GM12864 (cell line): ENCODE data around the gene PRUNE1.

Source experiments
- DNase-seq: peaks from one replicate; pipeline ENCODE4 v3.0.0-alpha.2; 2011; ENCODE audit warnings: low read depth
- H3K4me3 ChIP-seq: 2 replicates; pipeline ENCODE4 v1.5.1; 2011; ENCODE audit warnings: mild to moderate bottlenecking, low read depth, low read length, control low read depth
- TF ChIP-seq, protein P1 (sequence below): IDR thresholded peaks from 2 replicates; pipeline ENCODE4 v1.5.1; 2011; ENCODE audit warnings: low read depth, mild to moderate bottlenecking, moderate library complexity, low read length, control low read depth, inconsistent platforms; ENCODE audit errors: missing control alignments

PRUNE1 gene

DNA sequence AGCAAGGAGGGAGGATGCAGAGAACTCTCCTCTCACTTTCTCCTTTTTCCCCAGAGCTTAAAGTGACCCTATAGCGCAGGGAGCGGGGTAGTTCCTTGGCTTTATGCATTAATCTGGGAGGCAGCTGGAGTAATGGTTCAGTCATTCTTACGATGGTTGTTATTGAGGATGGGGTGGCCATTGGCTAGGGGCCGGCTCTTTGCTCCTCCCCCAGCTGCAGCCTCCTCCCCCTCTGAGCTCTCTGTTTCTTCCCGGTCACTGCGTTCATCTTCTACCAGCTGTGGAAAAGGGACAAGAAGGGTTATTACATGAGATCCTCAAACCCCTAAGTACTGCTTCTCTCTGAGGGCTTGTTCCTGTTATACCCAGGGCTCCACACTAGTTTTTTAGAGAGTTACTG lies 42.2 kb upstream of the PRUNE1 start:
- no peak for DNase-seq
- no peak overlapping the region for H3K4me3 ChIP-seq
- TF ChIP-seq, protein P1, sequence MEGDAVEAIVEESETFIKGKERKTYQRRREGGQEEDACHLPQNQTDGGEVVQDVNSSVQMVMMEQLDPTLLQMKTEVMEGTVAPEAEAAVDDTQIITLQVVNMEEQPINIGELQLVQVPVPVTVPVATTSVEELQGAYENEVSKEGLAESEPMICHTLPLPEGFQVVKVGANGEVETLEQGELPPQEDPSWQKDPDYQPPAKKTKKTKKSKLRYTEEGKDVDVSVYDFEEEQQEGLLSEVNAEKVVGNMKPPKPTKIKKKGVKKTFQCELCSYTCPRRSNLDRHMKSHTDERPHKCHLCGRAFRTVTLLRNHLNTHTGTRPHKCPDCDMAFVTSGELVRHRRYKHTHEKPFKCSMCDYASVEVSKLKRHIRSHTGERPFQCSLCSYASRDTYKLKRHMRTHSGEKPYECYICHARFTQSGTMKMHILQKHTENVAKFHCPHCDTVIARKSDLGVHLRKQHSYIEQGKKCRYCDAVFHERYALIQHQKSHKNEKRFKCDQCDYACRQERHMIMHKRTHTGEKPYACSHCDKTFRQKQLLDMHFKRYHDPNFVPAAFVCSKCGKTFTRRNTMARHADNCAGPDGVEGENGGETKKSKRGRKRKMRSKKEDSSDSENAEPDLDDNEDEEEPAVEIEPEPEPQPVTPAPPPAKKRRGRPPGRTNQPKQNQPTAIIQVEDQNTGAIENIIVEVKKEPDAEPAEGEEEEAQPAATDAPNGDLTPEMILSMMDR: no peak

DNA sequence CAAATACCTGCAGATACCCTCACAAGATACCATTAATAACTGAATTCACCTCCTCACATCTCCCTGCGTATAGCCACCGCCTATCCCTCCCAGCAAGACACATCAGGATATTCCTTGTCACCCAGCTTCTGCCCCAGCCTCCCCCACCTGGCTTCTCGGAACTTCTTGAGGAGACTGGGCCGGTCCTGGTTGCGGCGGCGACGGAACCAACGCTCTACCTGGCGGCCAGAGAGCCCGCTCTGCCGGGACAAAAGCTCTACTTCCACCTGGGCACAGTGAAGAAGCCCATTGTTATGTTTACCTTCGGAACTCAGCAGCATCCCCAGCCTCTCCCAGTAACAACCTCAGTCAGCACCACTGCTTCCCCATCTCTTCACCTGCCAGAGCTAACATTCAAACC lies 40.3 kb upstream of the PRUNE1 start:
- no peak overlapping the region for H3K4me3 ChIP-seq
- TF ChIP-seq, protein P1: no peak
- no peak for DNase-seq

DNA sequence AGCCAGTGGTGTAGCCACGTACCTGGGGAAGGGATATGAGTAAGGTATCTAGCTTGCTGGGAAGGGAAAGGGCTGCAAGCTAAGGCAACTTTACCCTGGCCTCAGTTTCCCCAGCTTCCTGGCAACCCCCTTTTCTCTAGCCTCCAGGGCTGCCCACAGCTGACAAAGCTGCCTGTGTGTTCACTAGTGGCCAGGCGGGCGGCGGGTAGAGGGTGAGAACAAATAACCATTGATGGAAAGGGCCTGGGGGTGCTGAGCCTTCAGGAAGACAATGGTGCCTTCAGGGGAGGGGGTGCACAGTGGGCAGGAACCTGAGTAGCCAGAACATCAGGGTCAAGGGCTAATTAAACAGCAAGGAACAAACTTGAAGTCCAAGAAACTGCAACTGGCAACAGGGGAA lies 39.8 kb upstream of the PRUNE1 start:
- no peak for DNase-seq
- no peak overlapping the region for H3K4me3 ChIP-seq
- TF ChIP-seq, protein P1: no peak

DNA sequence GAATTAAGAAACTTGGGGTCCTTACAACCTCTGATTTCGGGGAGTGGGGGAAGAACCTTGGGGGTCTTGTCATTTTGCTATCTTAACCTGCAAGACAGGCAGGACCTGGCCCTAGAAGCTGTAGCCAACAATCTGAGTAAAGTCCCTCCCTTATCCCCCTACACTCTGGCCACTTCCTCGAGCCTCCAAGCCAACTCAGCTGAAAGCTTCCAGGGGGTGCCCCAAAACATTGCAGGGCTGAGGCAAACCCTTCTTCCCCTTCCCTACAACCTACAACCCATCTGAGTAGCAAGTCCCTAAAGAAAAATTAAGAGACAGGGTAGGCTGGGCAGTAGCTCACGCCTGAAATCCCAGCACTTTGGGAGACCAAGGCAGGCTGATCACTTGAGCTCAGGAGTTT lies 38.6 kb upstream of the PRUNE1 start:
- H3K4me3 ChIP-seq: no peak overlapping the region
- TF ChIP-seq, protein P1: no peak

DNA sequence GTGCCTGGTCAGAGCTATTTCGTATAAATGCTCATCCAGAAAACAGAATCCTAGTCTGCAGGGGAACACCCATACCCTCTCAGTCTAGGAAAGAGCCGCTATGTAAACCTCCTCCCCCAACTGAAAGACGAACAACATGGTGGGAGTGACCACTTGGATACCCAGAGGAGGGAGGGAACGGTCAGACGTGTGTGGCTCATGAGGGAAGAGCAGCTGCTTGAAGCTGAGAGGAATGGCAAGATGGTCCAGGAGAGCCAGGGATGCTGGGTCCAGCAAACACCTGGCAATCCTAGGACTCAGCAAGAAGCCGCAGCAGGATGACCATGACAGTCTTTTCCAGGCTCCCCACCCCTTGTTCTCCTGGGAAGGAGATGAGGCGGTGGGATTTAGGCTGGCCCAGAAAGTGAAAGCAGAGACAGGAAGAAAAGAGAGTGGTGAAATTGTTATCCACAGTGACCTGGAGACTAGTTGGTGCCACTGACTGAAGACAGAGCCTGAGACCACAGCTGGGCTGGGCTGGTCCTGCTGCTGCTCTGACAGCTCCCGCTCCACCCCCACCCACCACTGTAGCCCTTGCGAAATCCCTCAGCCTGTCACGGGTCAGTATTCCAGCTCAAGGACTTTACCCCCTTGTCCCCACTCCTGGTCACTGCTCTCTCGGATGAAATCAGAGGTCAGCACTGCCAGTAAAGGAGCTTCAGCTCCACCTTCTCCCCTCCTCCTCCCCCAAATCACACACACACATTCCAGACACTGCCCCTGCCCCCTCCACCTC lies 37.3 kb upstream of the PRUNE1 start:
- TF ChIP-seq, protein P1: no peak
- DNase-seq: no peak
- no peak overlapping the region for H3K4me3 ChIP-seq

More for the DNA sequence above, 38.6 kb upstream of the PRUNE1 start:
- no peak for DNase-seq

DNA sequence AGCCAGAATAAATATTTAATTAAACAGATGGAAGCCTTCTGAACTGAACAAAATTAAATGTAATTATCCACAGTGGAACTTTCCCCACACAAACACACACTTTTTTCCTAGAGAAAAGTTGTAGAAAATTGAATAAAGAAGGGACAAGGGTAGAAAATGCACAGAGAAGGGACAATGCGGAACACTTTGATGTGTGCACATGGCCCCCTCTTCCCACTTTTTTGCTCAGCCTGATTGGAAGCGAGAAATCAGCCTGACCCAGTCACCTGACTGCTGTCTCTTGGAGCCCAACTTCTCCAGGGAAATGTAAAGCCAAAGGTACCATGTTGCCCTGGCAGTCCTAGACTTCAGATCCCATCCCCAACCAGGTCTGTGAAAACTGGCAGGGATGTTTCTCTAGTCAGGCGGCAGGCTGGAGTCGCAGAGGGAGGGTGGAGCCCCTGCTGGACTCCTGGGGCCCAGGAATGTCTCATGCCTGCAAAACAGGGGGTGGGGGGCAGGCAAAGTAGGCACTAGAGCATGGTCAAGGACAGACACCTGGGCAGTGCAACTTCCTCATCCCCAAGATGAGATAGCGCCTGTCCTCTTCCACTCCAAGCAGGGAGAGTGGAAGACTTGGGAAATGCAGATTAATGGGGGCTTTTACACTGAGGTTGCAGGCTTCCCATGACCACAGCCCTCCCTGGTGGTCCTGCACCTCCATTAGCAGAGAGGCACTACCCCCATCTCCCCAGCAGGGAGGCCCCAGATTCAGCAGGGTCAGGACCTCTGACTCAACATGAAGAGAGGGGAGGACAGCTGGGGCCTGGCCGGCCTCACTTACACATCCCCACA lies 36.4 kb upstream of the PRUNE1 start:
- no peak overlapping the region for H3K4me3 ChIP-seq
- no peak for DNase-seq
- TF ChIP-seq, protein P1: no peak
